ENCODE measurements around the gene MAPRE2. TPM values are rescaled to one million over a fixed set of nuclear protein-coding genes. Genes with fewer than 3 reads are reported as not detected.

MAPRE2 gene
- total and polyA plus RNA-seq, 12 donors = 30.2 to 144 (median 87.6) TPM

DNA sequence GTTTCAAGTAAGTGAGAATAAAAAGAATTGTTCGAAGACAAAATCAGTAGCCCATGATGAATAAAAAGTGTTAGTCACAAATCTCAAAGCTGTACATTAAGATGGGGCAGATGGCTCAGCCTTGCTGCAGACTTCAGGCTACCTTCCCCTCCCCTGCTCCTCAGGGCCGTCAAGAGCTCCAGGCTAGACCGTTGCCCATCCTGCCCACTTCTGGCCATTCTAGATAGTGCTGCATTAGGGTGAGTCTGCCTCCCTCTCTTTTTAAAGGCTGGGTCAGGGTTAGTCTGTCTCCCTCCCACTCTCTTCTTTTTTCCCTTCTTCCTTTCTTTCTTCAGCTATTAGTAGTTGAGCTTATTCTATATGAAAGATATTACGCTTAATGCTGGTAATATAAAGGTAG is 86.0 kb downstream of the MAPRE2 start:
- no peak overlapping the region for H3K4me3 ChIP-seq
- intact Hi-C loops (cut with DNase I) = no loop called here
- WGBS, 4 donors = 70 to 82% (median 79%) methylated on average over 4 of the region's 4 CpGs
- peaks cover 4 to 23% of the 10 kb centered on the region in 2 donors for H3K4me1 ChIP-seq (replicated peaks in 1 of 2)
- peaks cover 0 to 36% of the 10 kb centered on the region in 2 donors for H3K36me3 ChIP-seq (replicated peaks in 1 of 2)
- DNase-seq = no peak
- TF ChIP-seq, protein P1, sequence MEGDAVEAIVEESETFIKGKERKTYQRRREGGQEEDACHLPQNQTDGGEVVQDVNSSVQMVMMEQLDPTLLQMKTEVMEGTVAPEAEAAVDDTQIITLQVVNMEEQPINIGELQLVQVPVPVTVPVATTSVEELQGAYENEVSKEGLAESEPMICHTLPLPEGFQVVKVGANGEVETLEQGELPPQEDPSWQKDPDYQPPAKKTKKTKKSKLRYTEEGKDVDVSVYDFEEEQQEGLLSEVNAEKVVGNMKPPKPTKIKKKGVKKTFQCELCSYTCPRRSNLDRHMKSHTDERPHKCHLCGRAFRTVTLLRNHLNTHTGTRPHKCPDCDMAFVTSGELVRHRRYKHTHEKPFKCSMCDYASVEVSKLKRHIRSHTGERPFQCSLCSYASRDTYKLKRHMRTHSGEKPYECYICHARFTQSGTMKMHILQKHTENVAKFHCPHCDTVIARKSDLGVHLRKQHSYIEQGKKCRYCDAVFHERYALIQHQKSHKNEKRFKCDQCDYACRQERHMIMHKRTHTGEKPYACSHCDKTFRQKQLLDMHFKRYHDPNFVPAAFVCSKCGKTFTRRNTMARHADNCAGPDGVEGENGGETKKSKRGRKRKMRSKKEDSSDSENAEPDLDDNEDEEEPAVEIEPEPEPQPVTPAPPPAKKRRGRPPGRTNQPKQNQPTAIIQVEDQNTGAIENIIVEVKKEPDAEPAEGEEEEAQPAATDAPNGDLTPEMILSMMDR (IDR thresholded peaks at IDR 0.05) = no peak
- TF ChIP-seq POLR2A (IDR thresholded peaks at IDR 0.05) = no peak
- H3K27me3 ChIP-seq = no peaks in the 10 kb centered on the region
- no peaks in the 10 kb centered on the region for H3K9me3 ChIP-seq (replicated peaks in 1 of 3)
- no peak overlapping the region for H3K27ac ChIP-seq

DNA sequence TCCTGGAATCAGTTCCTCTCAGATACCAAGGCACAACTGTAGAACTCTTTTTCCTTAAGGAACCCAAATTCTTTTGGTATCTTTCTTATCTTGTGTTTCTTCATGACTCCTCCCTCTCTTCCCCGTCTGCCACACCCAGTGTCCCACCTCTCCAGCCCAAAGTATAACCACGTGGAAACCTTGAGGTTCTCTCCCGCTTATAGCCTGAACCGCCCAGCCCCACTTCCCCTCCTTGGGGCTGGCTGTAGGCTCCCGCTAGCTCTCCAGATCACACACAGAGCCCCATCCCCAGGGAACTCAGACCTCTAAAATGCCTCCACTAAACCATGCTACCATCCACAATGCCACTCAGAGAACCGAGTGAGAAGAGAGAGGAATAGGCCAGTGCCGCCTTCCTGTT is 87.5 kb downstream of the MAPRE2 start:
- H3K27me3 ChIP-seq = no peaks in the 10 kb centered on the region
- H3K4me3 ChIP-seq = no peak overlapping the region
- TF ChIP-seq, protein P1 (IDR thresholded peaks at IDR 0.05) = no peak
- TF ChIP-seq POLR2A (IDR thresholded peaks at IDR 0.05) = no peak
- no peaks in the 10 kb centered on the region for H3K9me3 ChIP-seq (replicated peaks in 1 of 3)
- peaks cover 0 to 47% of the 10 kb centered on the region in 2 donors for H3K36me3 ChIP-seq (replicated peaks in 1 of 2)
- H3K4me1 ChIP-seq (replicated peaks in 1 of 2) = peaks cover 0 to 14% of the 10 kb centered on the region in 2 donors
- no peak overlapping the region for H3K27ac ChIP-seq
- no peak for DNase-seq
- intact Hi-C loops (cut with DNase I) = no loop called here
- 90 to 95% (median 93%) methylated on average over 7 of the region's 7 CpGs for WGBS, 4 donors

DNA sequence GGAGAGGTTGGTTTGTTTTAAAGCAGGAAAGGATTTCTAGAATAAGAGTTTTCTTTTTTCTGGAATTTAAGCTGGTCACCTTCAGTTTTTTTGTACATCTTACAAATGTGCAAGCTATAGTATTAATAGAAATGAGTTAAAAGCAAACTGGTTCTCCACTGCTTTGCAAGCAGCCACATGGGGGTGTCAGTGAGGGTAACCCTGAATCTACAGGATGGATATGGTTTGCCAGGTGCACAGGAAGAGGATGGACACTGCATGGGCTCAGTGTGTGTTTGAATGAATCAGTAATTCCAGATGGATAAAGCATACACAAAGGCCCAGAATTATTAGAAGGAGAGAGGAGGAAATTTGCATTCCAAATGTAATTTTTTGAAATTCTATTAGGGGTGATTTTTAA is 89.0 kb downstream of the MAPRE2 start:
- Histone ChIP-seq H3K27ac (peak overlapping the region in 1 of 5 donors; percentile 65), H3K4me3 (no peak overlapping the region), H3K9me3 (replicated peaks in 1 of 3) (no peaks in the 10 kb centered on the region), H3K27me3 (no peaks in the 10 kb centered on the region), H3K36me3 (replicated peaks in 1 of 2) (peaks cover 0 to 59% of the 10 kb centered on the region in 2 donors), H3K4me1 (replicated peaks in 1 of 2) (peaks cover 0 to 14% of the 10 kb centered on the region in 2 donors)
- no peak for TF ChIP-seq POLR2A (IDR thresholded peaks at IDR 0.05)
- TF ChIP-seq, protein P1 (IDR thresholded peaks at IDR 0.05) = no peak
- DNase-seq = no peak
- intact Hi-C loops (cut with DNase I) = no loop called here

DNA sequence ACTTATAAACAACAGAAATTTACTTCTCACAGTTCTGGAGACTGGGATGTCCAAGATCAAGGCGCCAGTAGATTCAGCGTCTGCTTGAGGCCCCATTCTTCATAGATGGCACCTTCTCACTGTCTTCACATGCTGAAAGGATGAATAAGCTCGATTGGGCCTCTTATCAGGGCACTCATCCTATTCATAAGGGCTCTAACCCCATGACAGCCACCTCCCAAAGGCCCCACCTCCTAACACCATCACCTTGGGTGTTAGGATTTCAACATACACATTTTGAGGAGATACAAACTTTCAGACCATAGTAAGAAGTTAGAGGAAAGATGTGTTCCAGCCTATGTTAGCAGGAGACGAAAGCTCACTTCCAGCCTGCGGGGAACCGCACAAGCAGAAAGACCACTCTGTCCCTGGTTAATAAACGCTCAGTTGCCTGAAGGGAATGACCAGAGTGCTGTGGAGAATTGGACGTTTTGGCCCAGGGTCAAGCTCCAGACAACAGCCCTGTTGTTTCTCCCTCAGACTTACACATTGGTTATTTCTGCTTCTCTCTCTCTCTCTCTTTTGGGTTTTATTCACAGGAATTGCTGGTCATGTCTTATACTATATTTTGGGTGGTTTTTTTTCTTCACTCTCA is 90.3 kb downstream of the MAPRE2 start:
- no peak overlapping the region for H3K4me3 ChIP-seq
- H3K4me1 ChIP-seq (replicated peaks in 1 of 2) = peaks cover 0 to 24% of the 10 kb centered on the region in 2 donors
- intact Hi-C loops (cut with DNase I) = no loop called here
- TF ChIP-seq, protein P1 (IDR thresholded peaks at IDR 0.05) = no peak
- no peak for TF ChIP-seq POLR2A (IDR thresholded peaks at IDR 0.05)
- peak overlapping the region in 3 of 5 donors; percentile 22 to 65 (median 46) for H3K27ac ChIP-seq
- no peaks in the 10 kb centered on the region for H3K9me3 ChIP-seq (replicated peaks in 1 of 3)
- WGBS, 4 donors = 72 to 83% (median 78%) methylated on average over 8 of the region's 8 CpGs
- DNase-seq = no peak
- H3K36me3 ChIP-seq (replicated peaks in 1 of 2) = peaks cover 0 to 68% of the 10 kb centered on the region in 2 donors
- H3K27me3 ChIP-seq = no peaks in the 10 kb centered on the region

All from adrenal gland (tissue), 12 donors.